IPS-15b (cell line): ENCODE measurements around the gene RDH14.

Experiments used
- H3K27me3 ChIP-seq: one replicate; pipeline ENCODE4 v1.6.1; 2013; ENCODE audit warnings: low read length; ENCODE audit not compliant: control insufficient read depth, insufficient read depth
- H3K36me3 ChIP-seq: one replicate; pipeline ENCODE4 v1.6.1; 2013; ENCODE audit warnings: low read length; ENCODE audit not compliant: control insufficient read depth, insufficient read depth
- H3K4me1 ChIP-seq: one replicate; pipeline ENCODE4 v1.6.1; 2013; ENCODE audit warnings: mild to moderate bottlenecking, low read length; ENCODE audit not compliant: control insufficient read depth, insufficient read depth
- H3K4me3 ChIP-seq: one replicate; pipeline ENCODE4 v1.5.1; 2013; ENCODE audit warnings: low read depth, low read length
- H3K9ac ChIP-seq: one replicate; pipeline ENCODE4 v1.6.1; 2013; ENCODE audit warnings: low read depth, mild to moderate bottlenecking, low read length
- H3K9me3 ChIP-seq: one replicate; pipeline ENCODE4 v1.6.1; 2013; ENCODE audit warnings: mild to moderate bottlenecking, low read length; ENCODE audit not compliant: control insufficient read depth, insufficient read depth

Gene RDH14

DNA sequence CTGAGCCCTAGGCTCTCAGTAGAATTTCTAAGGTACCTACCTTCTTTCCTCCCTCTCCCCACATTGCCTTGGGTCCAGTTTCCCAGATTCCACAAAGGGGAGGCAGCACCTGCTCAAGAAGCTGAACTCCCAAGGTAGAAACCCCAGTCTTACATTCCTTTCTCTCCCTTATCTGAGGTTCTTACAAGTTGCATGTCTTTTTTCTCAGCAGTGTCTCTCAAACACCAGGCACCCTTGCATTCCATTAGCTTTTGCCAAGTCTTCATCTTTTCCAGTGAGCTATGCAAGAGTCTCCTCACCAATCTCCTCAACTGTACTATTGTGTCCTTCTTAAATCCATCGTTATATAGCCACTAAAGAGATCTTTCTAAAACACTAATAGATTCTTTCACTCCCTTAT, 33.0 kb upstream of the RDH14 start:
- Histone ChIP-seq H3K4me1 (no peaks in the 10 kb centered on the region), H3K4me3 (no peak overlapping the region), H3K9me3 (no peaks in the 10 kb centered on the region), H3K27me3 (no peaks in the 10 kb centered on the region), H3K36me3 (no peaks in the 10 kb centered on the region), H3K9ac (no peak overlapping the region)

DNA sequence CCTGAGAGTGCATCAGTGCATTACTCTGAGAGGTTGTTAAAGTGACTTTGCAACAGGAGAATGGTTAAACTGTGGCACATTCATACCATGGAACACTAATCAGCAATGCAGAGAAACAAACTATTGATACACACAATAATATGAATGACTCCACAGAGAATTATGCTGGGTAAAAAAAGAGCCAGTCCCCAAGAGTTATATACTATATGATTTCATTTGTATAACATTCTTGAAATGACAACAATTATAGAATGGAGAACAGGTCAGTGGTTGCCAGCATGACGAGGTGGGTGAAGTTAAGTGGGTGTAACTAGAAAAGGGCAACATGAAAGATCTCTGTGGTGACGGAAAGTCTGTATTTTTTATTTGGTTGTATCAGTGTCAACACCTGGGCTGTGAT, 31.9 kb upstream of the RDH14 start:
- H3K36me3 ChIP-seq = no peaks in the 10 kb centered on the region
- no peak overlapping the region for H3K9ac ChIP-seq
- no peaks in the 10 kb centered on the region for H3K9me3 ChIP-seq
- H3K27me3 ChIP-seq = no peaks in the 10 kb centered on the region
- no peaks in the 10 kb centered on the region for H3K4me1 ChIP-seq
- H3K4me3 ChIP-seq = no peak overlapping the region

DNA sequence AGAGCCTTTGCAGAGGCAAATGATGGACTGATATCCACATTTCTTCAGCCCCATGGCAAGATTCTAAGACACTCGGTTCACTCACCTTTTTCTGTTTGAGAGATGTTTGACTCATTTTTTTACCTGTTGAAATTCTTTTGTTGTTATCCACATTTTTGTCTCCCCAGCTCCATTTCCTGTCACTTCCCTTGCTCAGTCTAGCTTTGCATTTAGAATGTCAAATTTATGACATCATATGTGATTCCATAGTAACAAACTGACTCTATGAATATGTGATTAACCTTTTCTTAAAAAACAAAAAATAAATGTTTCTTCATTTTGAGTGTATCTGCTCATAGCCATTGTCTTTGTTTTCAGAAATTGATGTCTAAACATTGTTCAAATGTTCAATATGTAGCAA, 28.9 kb upstream of the RDH14 start, which contains the start of gene NT5C1B:
Gene NT5C1B (minus strand): TSS at position 216 of the 400 bp plus-strand sequence. CDS start 101 bp downstream, at position 115.
- Histone ChIP-seq H3K9ac (no peak within 1 kb of the TSS), H3K9me3 (no peaks in the 10 kb centered on the region), H3K36me3 (no peaks in the 10 kb centered on the region), H3K27me3 (no peaks in the 10 kb centered on the region), H3K4me1 (no peaks in the 10 kb centered on the region), H3K4me3 (no peak within 1 kb of the TSS)

DNA sequence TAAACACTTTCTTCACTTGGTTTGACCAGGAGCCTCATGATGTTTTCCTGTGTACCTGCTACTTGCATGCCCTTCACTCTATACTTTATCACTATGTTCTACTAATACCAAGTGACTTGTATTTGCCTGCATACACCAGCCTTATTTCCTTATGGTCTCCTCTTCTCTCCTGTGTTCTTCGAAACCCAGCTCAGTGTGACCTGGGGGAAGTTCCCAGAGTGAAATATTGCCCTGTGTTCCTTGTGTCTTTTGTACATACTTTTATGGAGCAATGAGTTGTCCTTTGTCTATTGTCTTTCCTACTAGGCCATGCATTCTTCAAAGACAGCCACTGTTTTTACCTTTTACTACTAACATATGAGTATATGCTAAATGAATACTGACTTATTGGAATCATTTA, 28.3 kb upstream of the RDH14 start:
- H3K27me3 ChIP-seq = no peaks in the 10 kb centered on the region
- H3K9me3 ChIP-seq = no peaks in the 10 kb centered on the region
- no peaks in the 10 kb centered on the region for H3K4me1 ChIP-seq
- H3K36me3 ChIP-seq = no peaks in the 10 kb centered on the region
- H3K9ac ChIP-seq = no peak overlapping the region
- H3K4me3 ChIP-seq = no peak overlapping the region

DNA sequence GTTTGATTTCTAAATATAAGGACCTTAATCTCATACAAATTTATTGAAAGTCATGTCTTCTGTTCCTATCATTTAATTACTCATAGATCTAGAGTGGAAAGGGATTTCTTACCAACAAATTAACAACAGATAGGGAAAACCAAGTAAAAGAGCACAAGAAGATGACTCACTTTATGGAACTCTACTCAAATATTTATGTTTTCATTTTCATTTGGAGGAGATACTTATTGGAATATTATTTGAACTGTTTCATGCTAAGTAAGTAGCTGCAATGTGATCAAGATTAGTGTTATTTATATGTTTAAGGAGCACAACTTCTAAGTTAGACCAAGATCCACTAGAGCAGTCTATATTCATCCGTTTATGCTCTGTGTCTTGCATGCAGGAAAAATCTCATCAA, 27.6 kb upstream of the RDH14 start:
- Histone ChIP-seq H3K9me3 (no peaks in the 10 kb centered on the region), H3K9ac (no peak overlapping the region), H3K4me1 (no peaks in the 10 kb centered on the region), H3K4me3 (no peak overlapping the region), H3K36me3 (no peaks in the 10 kb centered on the region), H3K27me3 (no peaks in the 10 kb centered on the region)

DNA sequence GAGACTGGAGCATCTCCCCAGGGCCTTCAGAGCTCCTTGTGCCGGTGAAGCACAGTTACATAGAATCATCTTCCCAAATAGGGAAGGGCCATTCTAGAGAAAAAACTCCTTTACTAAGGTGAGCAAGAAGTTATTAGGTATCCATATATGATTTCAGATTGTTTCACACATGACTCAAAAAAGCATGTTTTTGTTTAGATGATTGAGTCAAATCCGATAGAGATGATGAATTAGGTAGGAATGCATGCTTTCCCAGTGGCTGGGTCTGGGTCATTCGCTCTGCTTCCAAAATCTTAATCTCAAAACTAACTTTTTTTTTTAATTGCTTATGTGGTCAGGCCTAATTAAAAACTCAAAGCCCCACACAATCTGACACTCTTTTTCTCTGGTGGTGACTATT, 25.1 kb upstream of the RDH14 start:
- H3K9ac ChIP-seq = no peak overlapping the region
- no peak overlapping the region for H3K4me3 ChIP-seq
- no peaks in the 10 kb centered on the region for H3K4me1 ChIP-seq
- H3K36me3 ChIP-seq = no peaks in the 10 kb centered on the region
- no peaks in the 10 kb centered on the region for H3K9me3 ChIP-seq
- no peaks in the 10 kb centered on the region for H3K27me3 ChIP-seq

DNA sequence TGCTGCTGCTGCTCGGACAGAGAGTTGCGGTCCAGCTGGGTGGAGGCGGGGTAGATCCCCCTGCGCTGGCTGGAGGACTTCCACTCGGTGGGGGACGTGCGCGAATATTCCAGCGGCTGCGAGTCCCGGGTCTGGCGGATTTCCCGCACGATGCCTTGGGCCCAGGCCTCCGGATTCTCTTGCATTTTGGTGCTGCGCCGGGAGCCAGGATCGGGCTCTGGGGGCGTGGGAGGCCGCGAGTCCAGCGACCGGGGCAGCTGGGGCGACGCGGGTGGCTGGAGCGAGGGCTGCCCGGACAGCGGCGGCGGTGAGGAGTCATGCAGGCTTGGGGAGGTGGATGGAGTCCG, 24.1 kb upstream of the RDH14 start:
- Histone ChIP-seq H3K9me3 (no peaks in the 10 kb centered on the region), H3K9ac (no peak overlapping the region), H3K27me3 (no peaks in the 10 kb centered on the region), H3K4me1 (no peaks in the 10 kb centered on the region), H3K4me3 (no peak overlapping the region), H3K36me3 (no peaks in the 10 kb centered on the region)

DNA sequence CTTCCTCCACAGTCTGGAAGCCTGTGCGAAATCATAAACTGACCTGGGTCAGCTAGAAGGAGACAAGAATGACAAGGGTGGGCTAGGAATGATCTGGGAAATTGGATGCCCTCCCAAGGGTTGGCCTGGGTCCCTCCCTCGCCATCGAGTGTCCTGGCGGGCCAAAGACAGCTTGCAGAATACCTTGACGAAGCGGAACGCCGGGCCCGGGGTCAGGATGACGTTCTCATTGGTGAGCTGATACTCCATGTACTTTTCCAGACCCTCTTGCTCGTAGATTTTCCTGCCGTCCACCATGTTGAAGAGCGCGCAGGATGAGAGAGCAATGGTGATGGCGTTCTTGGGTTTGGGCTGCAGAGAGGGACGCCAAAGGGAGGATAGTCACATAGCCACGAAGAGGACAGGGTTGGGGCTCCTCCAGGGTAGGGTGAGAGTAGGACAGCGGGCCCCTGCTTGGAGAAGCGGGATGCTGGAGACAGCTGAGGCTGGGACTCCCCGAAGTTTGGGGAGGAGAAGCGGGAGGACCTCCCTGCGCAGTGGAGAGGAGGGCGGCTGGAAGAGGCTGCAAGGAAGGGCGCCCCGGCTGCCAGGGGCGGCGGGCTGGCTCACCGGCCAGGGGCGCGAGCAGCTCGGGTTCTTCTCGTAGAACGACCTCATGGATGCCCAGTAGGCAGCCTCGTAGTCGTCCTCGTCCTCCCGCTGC, 23.6 kb upstream of the RDH14 start:
- H3K4me3 ChIP-seq = no peak overlapping the region
- no peaks in the 10 kb centered on the region for H3K4me1 ChIP-seq
- H3K9me3 ChIP-seq = no peaks in the 10 kb centered on the region
- H3K9ac ChIP-seq = no peak overlapping the region
- H3K27me3 ChIP-seq = no peaks in the 10 kb centered on the region
- no peaks in the 10 kb centered on the region for H3K36me3 ChIP-seq

DNA sequence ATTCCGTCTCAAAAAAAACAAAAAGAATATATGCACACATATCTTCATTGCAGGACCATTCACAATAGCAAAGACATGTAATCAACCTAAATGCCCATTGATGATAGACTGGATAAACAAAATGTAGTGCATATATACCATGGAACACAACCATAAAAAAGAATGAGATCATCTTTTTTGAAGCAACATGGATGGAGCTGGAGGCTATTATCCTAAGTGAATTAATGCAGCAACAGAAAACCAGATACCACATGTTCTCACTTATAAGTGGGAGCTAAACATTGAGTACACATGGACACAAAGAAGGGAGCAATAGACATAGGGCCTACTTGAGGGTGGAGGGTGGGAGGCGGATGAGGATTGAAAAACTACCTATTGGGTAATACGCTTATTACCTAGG, 20.2 kb upstream of the RDH14 start:
- no peaks in the 10 kb centered on the region for H3K9me3 ChIP-seq
- no peaks in the 10 kb centered on the region for H3K27me3 ChIP-seq
- H3K36me3 ChIP-seq = no peaks in the 10 kb centered on the region
- H3K9ac ChIP-seq = no peak overlapping the region
- no peak overlapping the region for H3K4me3 ChIP-seq
- H3K4me1 ChIP-seq = no peaks in the 10 kb centered on the region

DNA sequence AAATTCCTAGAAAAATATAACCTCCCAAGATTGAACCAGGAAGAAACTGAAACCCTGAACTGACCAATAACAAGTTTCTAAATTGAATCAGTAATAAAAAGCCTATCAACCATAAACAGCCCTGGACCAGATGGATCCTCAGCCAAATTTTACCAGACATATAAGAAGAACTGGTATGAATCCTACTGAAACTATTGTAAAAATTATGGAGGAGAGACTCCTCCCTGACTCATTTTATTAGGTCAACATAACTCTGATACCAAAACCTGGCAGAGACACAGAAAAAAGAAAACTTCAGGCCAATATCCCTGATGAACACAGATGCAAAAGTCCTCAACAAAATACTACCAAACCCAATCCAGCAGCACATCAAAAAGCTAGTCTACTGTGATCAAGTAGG, 17.6 kb upstream of the RDH14 start:
- Histone ChIP-seq H3K9me3 (no peaks in the 10 kb centered on the region), H3K9ac (no peak overlapping the region), H3K27me3 (no peaks in the 10 kb centered on the region), H3K36me3 (no peaks in the 10 kb centered on the region), H3K4me3 (no peak overlapping the region), H3K4me1 (no peaks in the 10 kb centered on the region)

DNA sequence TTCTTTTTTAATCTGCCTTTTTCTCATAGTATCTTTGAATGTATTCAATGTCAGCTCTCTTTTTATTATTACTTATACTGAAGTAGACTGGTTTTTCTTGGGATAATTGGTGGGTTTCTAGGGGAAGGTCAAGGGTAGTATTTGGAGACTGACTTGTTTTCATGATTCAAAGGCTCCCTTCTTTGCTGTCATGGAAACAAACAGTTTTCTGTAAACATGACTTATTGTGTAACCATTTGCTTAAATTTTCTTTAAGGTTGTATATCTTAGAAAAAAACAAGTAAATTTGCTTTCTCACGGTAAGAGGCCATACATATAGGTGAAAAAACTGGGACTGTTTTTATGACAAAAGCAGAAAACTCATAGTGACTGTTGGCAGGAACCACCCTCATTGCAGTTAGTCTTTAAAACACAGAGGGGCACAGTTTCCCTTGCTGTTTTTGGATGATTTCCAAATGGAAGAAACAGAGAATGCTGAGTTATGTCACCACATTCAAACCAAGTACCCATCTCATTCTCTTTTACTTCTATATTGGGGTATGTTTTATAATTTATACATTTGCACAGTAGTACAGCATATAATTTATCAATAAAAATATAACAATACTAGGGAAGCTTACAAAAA, 5.8 kb upstream of the RDH14 start:
- Histone ChIP-seq H3K4me3 (no peak overlapping the region), H3K27me3 (no peaks in the 10 kb centered on the region), H3K9ac (no peak overlapping the region), H3K9me3 (no peaks in the 10 kb centered on the region), H3K36me3 (no peaks in the 10 kb centered on the region), H3K4me1 (no peaks in the 10 kb centered on the region)

DNA sequence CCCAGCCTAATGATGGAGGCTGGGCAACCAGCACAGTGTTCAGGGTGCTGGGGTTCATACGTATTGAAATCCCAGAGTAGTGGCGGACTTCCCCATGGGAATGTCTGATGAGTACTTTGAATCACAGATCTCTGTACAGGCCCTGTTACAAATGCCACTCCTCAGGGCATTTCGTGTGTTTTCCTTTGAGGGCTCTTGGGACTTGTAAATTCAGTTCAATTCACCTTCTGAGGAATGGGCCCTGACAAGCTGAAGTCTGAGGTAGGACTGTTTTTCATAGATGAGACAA, 288 bp upstream of the RDH14 start:
- Histone ChIP-seq H3K27me3 (no peaks in the 10 kb centered on the region), H3K4me1 (peaks cover 3% of the 10 kb centered on the region), H3K36me3 (no peaks in the 10 kb centered on the region), H3K9ac (peak overlapping the region; percentile 73), H3K9me3 (no peaks in the 10 kb centered on the region), H3K4me3 (peak overlapping the region; percentile 79)
